NK-92 treated with Interleukin-12 subunit alpha and Interleukin-12 subunit beta, amount 100 ng/mL, for 24 hours (cell line): ENCODE results near the gene PHF12.
"Not testable (repeated sequence)": the region's sequence is repeated elsewhere in the genome, so short reads cannot be mapped to it uniquely, and the experiment has no call there.

Experiments used
- DNase-seq: peaks from one replicate; lab custom pipeline; 2025; lab: John Stamatoyannopoulos, UW

PHF12 gene

GRCh38 chr17:28882154-28882895, 69.0 kb downstream of the PHF12 start:
- DNase-seq: no peak

- no peak for DNase-seq
Measured at GRCh38 chr17:28881533-28882056, 69.7 kb downstream of the PHF12 start.

- DNase-seq: no peak
Measured at GRCh38 chr17:28880572-28880945, 70.8 kb downstream of the PHF12 start.

- DNase-seq: no peak
Measured at GRCh38 chr17:28879886-28880571, 71.3 kb downstream of the PHF12 start.

GRCh38 chr17:28878981-28879380, 72.3 kb downstream of the PHF12 start:
- DNase-seq: no peak

- DNase-seq: no peak
Measured at GRCh38 chr17:28878158-28878910, 73.0 kb downstream of the PHF12 start.

GRCh38 chr17:28877150-28877711, 74.1 kb downstream of the PHF12 start:
- DNase-seq: not testable (repeated sequence)

- DNase-seq: no peak
Measured at GRCh38 chr17:28875848-28876550, 75.3 kb downstream of the PHF12 start.

GRCh38 chr17:28874750-28875149, 76.6 kb downstream of the PHF12 start:
- no peak for DNase-seq

GRCh38 chr17:28873839-28874238, 77.5 kb downstream of the PHF12 start:
- DNase-seq: no peak

- DNase-seq: no peak
Measured at GRCh38 chr17:28871056-28871579, 80.2 kb downstream of the PHF12 start.

GRCh38 chr17:28867276-28867675, 84.0 kb downstream of the PHF12 start:
- no peak for DNase-seq

GRCh38 chr17:28865946-28866752, 85.2 kb downstream of the PHF12 start:
- DNase-seq: no peak

GRCh38 chr17:28864991-28865849, 86.1 kb downstream of the PHF12 start:
- DNase-seq: no peak

GRCh38 chr17:28863953-28864352, 87.4 kb downstream of the PHF12 start:
- no peak for DNase-seq

GRCh38 chr17:28862561-28862960, 88.8 kb downstream of the PHF12 start:
- DNase-seq: no peak

GRCh38 chr17:28861393-28862203, 89.7 kb downstream of the PHF12 start:
- no peak for DNase-seq

GRCh38 chr17:28860363-28860808, 90.9 kb downstream of the PHF12 start:
- no peak for DNase-seq
